ENCODE results near the gene HMGA1.

The HMGA1 gene

GRCh38 chr6:34285448-34286164 is 48.9 kb downstream of the HMGA1 start:
- DNase-seq (ENCODE audit: low spot score) (no peak), FAIRE-seq (no peak)

- DNase-seq (ENCODE audit: low spot score), result no peak
- FAIRE-seq, result no peak
Measured at GRCh38 chr6:34288581-34288980, 51.9 kb downstream of the HMGA1 start.

GRCh38 chr6:34289137-34289536 is 52.5 kb downstream of the HMGA1 start:
- FAIRE-seq (no peak), DNase-seq (ENCODE audit: low spot score) (no peak)

- FAIRE-seq, result no peak
- no peak for DNase-seq (ENCODE audit: low spot score)
Measured at GRCh38 chr6:34292954-34293353, 56.3 kb downstream of the HMGA1 start.

- no peak for DNase-seq (ENCODE audit: low spot score)
- FAIRE-seq, result no peak
Measured at GRCh38 chr6:34295721-34296120, 59.0 kb downstream of the HMGA1 start.
